SH-SY5Y (cell line): ENCODE data around the gene PASD1.

ENCODE experiments used
- GATA2 ChIP-seq: IDR thresholded peaks from 2 replicates; pipeline ENCODE4 v1.6.1; 2011; ENCODE audit warnings: mild to moderate bottlenecking, low read depth, low read length
- GATA3 ChIP-seq: IDR thresholded peaks from 2 replicates; pipeline ENCODE4 v1.6.1; 2011; ENCODE audit warnings: low read depth, mild to moderate bottlenecking, low read length, moderate library complexity

- no peak for TF ChIP-seq GATA2
- TF ChIP-seq GATA3 = no peak
Measured at GRCh38 chrX:151713849-151714248, 150.4 kb downstream of the PASD1 start.
